GM06990 (cell line): ENCODE data around the gene KIF21B.

Experiments
- DNase-seq: peaks from one replicate; pipeline ENCODE4 v3.0.0-alpha.2; 2011; ENCODE audit not compliant: insufficient read length; ENCODE audit errors: extremely low read depth
- H3K27me3 ChIP-seq: replicated peaks from 2 replicates; pipeline ENCODE4 v1.6.0; 2011; ENCODE audit warnings: low read length; ENCODE audit not compliant: control insufficient read depth, insufficient read depth
- H3K36me3 ChIP-seq: 2 replicates; pipeline ENCODE4 v1.5.1; 2011; ENCODE audit warnings: low read length; ENCODE audit not compliant: control insufficient read depth, insufficient read depth
- H3K4me3 ChIP-seq: replicated peaks from 2 replicates; pipeline ENCODE4 v1.5.1; 2011; ENCODE audit warnings: low read depth, mild to moderate bottlenecking, control low read depth, low read length
- CTCF ChIP-seq: IDR thresholded peaks from 2 replicates; pipeline ENCODE4 v1.5.1; 2011; ENCODE audit warnings: low read length, control low read depth, mild to moderate bottlenecking, inconsistent platforms; ENCODE audit not compliant: insufficient read depth, poor library complexity, severe bottlenecking

KIF21B gene

GRCh38 chr1:200991097-200991614 is 32.4 kb downstream of the KIF21B start:
- Histone ChIP-seq H3K27me3 (no peaks in the 10 kb centered on the region), H3K4me3 (no peak overlapping the region), H3K36me3 (peaks cover 35% of the 10 kb centered on the region)
- TF ChIP-seq CTCF: no peak
- DNase-seq: no peak

- Histone ChIP-seq H3K4me3 (no peak overlapping the region), H3K36me3 (peaks cover 34% of the 10 kb centered on the region), H3K27me3 (no peaks in the 10 kb centered on the region)
- no peak for DNase-seq
- TF ChIP-seq CTCF: no peak
Observed at GRCh38 chr1:200990114-200990513, 33.4 kb downstream of the KIF21B start.

- DNase-seq: no peak
- Histone ChIP-seq H3K27me3 (no peaks in the 10 kb centered on the region), H3K36me3 (peaks cover 31% of the 10 kb centered on the region), H3K4me3 (no peak overlapping the region)
- TF ChIP-seq CTCF: no peak
Observed at GRCh38 chr1:200989337-200989736, 34.2 kb downstream of the KIF21B start.

GRCh38 chr1:200988693-200989092 is 34.8 kb downstream of the KIF21B start:
- H3K4me3 ChIP-seq: no peak overlapping the region
- no peaks in the 10 kb centered on the region for H3K27me3 ChIP-seq
- H3K36me3 ChIP-seq: peaks cover 32% of the 10 kb centered on the region
- DNase-seq: no peak
- TF ChIP-seq CTCF: no peak

GRCh38 chr1:200985481-200985880 is 38.0 kb downstream of the KIF21B start:
- Histone ChIP-seq H3K36me3 (peaks cover 28% of the 10 kb centered on the region), H3K4me3 (no peak overlapping the region), H3K27me3 (no peaks in the 10 kb centered on the region)
- no peak for TF ChIP-seq CTCF
- no peak for DNase-seq

GRCh38 chr1:200983035-200983561 is 40.4 kb downstream of the KIF21B start:
- no peak overlapping the region for H3K4me3 ChIP-seq
- no peak for TF ChIP-seq CTCF

More at GRCh38 chr1:200983035-200983561, 40.4 kb downstream of the KIF21B start:
- no peak for DNase-seq
- peaks cover 24% of the 10 kb centered on the region for H3K36me3 ChIP-seq
- no peaks in the 10 kb centered on the region for H3K27me3 ChIP-seq
